Jurkat, Clone E6-1 (cell line): Measurements from ENCODE around the gene C20orf173.

Experiments used
- DNase-seq: peaks from one replicate; pipeline ENCODE4 v3.0.0-alpha.2; 2011; ENCODE audit warnings: low read depth, low spot score
- H3K4me3 ChIP-seq: 2 replicates; pipeline ENCODE4 v1.5.1; 2011; ENCODE audit warnings: mild to moderate bottlenecking, low read length, control low read depth, moderate library complexity

Gene C20orf173

GRCh38 chr20:35479798-35480197 is 49.7 kb downstream of the C20orf173 start:
- H3K4me3 ChIP-seq, result no peak overlapping the region
- DNase-seq, result no peak

DNA sequence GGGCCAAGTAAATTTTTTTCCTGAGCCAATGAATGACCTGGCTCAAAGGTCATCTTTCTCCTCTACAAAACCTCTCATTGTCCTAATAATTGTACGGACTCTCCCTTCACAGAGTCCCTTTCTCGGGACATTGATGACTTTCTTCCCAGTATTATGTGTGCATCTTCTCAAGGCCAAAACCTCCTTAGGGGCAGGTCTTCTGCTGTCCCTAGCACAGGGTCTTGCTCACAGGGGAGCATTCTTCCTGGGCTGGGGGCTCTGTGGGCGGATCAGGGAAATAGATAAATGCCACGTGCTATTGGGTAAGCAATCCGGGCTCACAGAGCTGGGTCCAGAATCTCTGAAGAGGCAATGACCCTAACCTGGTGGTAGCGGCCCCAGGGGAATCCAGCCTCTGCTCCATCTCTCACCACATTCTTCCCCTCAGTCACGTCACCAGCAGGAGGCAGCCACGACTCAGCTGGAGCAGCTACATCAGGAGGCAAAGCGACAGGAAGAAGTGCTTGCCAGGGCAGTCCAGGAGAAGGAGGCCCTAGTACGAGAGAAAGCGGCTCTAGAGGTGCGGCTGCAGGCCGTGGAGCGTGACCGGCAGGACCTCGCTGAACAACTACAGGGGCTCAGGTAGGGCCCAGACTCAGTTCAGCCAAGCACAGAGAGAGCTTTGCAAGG is 50.5 kb downstream of the C20orf173 start:
- no peak overlapping the region for H3K4me3 ChIP-seq
- DNase-seq, result no peak
